MM.1S (cell line): Measurements from ENCODE around the gene CLASP1.
"Not testable (repeated sequence)": the region's sequence is repeated elsewhere in the genome, so short reads cannot be mapped to it uniquely, and the experiment has no call there.

ENCODE experiments used
- DNase-seq: peaks from one replicate; pipeline ENCODE4 v3.0.0-alpha.2; 2015
- H2AFZ ChIP-seq: fragments of 300-600 bp; sonication (generic); 2 replicates; pipeline ENCODE4 v1.6.0; 2016; ENCODE audit warnings: antibody characterized with exemption, low read length
- H3F3A ChIP-seq: fragments of 300-600 bp; sonication (generic); 2 replicates; pipeline ENCODE4 v1.6.1; 2016; ENCODE audit warnings: mild to moderate bottlenecking, antibody characterized with exemption, low read length, moderate library complexity, mixed read lengths; ENCODE audit not compliant: insufficient read depth
- H3K27ac ChIP-seq: fragments of 300-600 bp; sonication (generic); 2 replicates; pipeline ENCODE4 v1.5.1; 2016; ENCODE audit warnings: mild to moderate bottlenecking, low read length
- H3K27me3 ChIP-seq: fragments of 300-600 bp; sonication (generic); replicated peaks from 2 replicates; pipeline ENCODE4 v1.6.0; 2016; ENCODE audit warnings: low read length; ENCODE audit not compliant: insufficient read depth
- H3K36me3 ChIP-seq: fragments of 300-600 bp; sonication (generic); replicated peaks from 2 replicates; pipeline ENCODE4 v1.6.1; 2016; ENCODE audit warnings: mild to moderate bottlenecking, low read length, mixed read lengths; ENCODE audit not compliant: insufficient read depth
- H3K4me1 ChIP-seq: fragments of 300-600 bp; sonication (generic); 2 replicates; pipeline ENCODE4 v1.6.1; 2016; ENCODE audit warnings: low read length, mixed read lengths
- H3K4me2 ChIP-seq: fragments of 300-600 bp; sonication (generic); 2 replicates; pipeline ENCODE4 v1.6.0; 2016; ENCODE audit warnings: low read depth, low read length
- H3K4me3 ChIP-seq: fragments of 300-600 bp; sonication (generic); 2 replicates; pipeline ENCODE4 v1.5.1; 2016; ENCODE audit warnings: low read length, mixed read lengths
- H3K79me2 ChIP-seq: fragments of 300-600 bp; sonication (generic); 2 replicates; pipeline ENCODE4 v1.6.1; 2016; ENCODE audit warnings: mixed run types, low read length, mixed read lengths
- H3K9ac ChIP-seq: fragments of 300-600 bp; sonication (generic); 2 replicates; pipeline ENCODE4 v1.6.1; 2016; ENCODE audit warnings: low read length, mixed read lengths
- H3K9me2 ChIP-seq: fragments of 300-600 bp; sonication (generic); replicated peaks from 2 replicates; pipeline ENCODE4 v1.6.1; 2016; ENCODE audit warnings: mild to moderate bottlenecking, low read length, mixed read lengths; ENCODE audit not compliant: insufficient read depth
- H3K9me3 ChIP-seq: fragments of 300-600 bp; sonication (generic); replicated peaks from 2 replicates; pipeline ENCODE4 v1.6.1; 2016; ENCODE audit warnings: mild to moderate bottlenecking, low read length, mixed read lengths; ENCODE audit not compliant: insufficient read depth
- H4K20me1 ChIP-seq: fragments of 300-600 bp; sonication (generic); 2 replicates; pipeline ENCODE4 v1.6.1; 2016; ENCODE audit warnings: mild to moderate bottlenecking, low read length, moderate library complexity, mixed read lengths; ENCODE audit not compliant: insufficient read depth
- CTCF ChIP-seq: fragments of 300-600 bp; sonication (generic); IDR thresholded peaks from 2 replicates; pipeline ENCODE4 v1.5.1; 2016; ENCODE audit warnings: antibody characterized with exemption, low read length, mixed read lengths
- EZH2 ChIP-seq: fragments of 300-600 bp; sonication (generic); optimal IDR thresholded peaks from 2 replicates; pipeline ENCODE3; 2017; ENCODE audit warnings: low read depth, mild to moderate bottlenecking, antibody characterized with exemption, low read length, mixed read lengths
- EZH2phosphoT487 ChIP-seq: fragments of 300-600 bp; sonication (generic); IDR thresholded peaks from 2 replicates; pipeline ENCODE4 v1.6.1; 2018; ENCODE audit warnings: antibody characterized with exemption, low read length

Gene CLASP1

GRCh38 chr2:121319941-121320340, 329.3 kb downstream of the CLASP1 start:
- H4K20me1 ChIP-seq = no peaks in the 10 kb centered on the region
- no peaks in the 10 kb centered on the region for H3K36me3 ChIP-seq
- H3K9me3 ChIP-seq = no peaks in the 10 kb centered on the region
- no peak for DNase-seq
- H3K9ac ChIP-seq = no peak overlapping the region
- H3K9me2 ChIP-seq = no peaks in the 10 kb centered on the region
- no peak overlapping the region for H3K4me3 ChIP-seq
- no peaks in the 10 kb centered on the region for H3K4me1 ChIP-seq
- H3F3A ChIP-seq = no peaks in the 10 kb centered on the region
- no peaks in the 10 kb centered on the region for H3K79me2 ChIP-seq
- H3K27me3 ChIP-seq = no peaks in the 10 kb centered on the region
- no peak for TF ChIP-seq CTCF
- TF ChIP-seq EZH2 = no peak
- no peak for TF ChIP-seq EZH2phosphoT487
- no peak overlapping the region for H2AFZ ChIP-seq
- H3K4me2 ChIP-seq = no peak overlapping the region
- no peak overlapping the region for H3K27ac ChIP-seq

- no peak overlapping the region for H3K4me2 ChIP-seq
- no peaks in the 10 kb centered on the region for H3K79me2 ChIP-seq
- H3K9me3 ChIP-seq = no peaks in the 10 kb centered on the region
- H3K4me1 ChIP-seq = no peaks in the 10 kb centered on the region
- no peaks in the 10 kb centered on the region for H4K20me1 ChIP-seq
- no peak for TF ChIP-seq EZH2
- TF ChIP-seq EZH2phosphoT487 = no peak
- no peak for TF ChIP-seq CTCF
- no peaks in the 10 kb centered on the region for H3K27me3 ChIP-seq
- no peak overlapping the region for H3K4me3 ChIP-seq
- no peaks in the 10 kb centered on the region for H3K9me2 ChIP-seq
- no peaks in the 10 kb centered on the region for H3K36me3 ChIP-seq
- DNase-seq = no peak
- no peak overlapping the region for H2AFZ ChIP-seq
- H3F3A ChIP-seq = no peaks in the 10 kb centered on the region
- H3K9ac ChIP-seq = no peak overlapping the region
- H3K27ac ChIP-seq = no peak overlapping the region
Measured at GRCh38 chr2:121316986-121317385, 332.3 kb downstream of the CLASP1 start.

- H2AFZ ChIP-seq = not testable (repeated sequence)
Measured at GRCh38 chr2:121313701-121314100, 335.6 kb downstream of the CLASP1 start.

GRCh38 chr2:121309801-121310200, 339.5 kb downstream of the CLASP1 start:
- TF ChIP-seq EZH2phosphoT487 = no peak
- no peaks in the 10 kb centered on the region for H3K27me3 ChIP-seq
- H3K27ac ChIP-seq = no peak overlapping the region
- H2AFZ ChIP-seq = no peak overlapping the region
- no peak overlapping the region for H3K4me3 ChIP-seq
- H3K9me3 ChIP-seq = no peaks in the 10 kb centered on the region
- no peak for DNase-seq
- H3F3A ChIP-seq = no peaks in the 10 kb centered on the region
- H4K20me1 ChIP-seq = no peaks in the 10 kb centered on the region
- H3K36me3 ChIP-seq = no peaks in the 10 kb centered on the region
- no peak overlapping the region for H3K9ac ChIP-seq
- H3K9me2 ChIP-seq = 0 out of 2 replicates have a peak, but pooled peaks cover 3% of the 10 kb centered on the region
- H3K4me2 ChIP-seq = no peak overlapping the region
- H3K4me1 ChIP-seq = no peaks in the 10 kb centered on the region
- H3K79me2 ChIP-seq = no peaks in the 10 kb centered on the region

More at GRCh38 chr2:121313701-121314100, 335.6 kb downstream of the CLASP1 start:
- not testable (repeated sequence) for H3K9ac ChIP-seq, H3K27me3 ChIP-seq, H3K9me3 ChIP-seq, H3K27ac ChIP-seq, H3K36me3 ChIP-seq, H4K20me1 ChIP-seq, H3K79me2 ChIP-seq, H3K4me1 ChIP-seq, H3F3A ChIP-seq, H3K9me2 ChIP-seq, H3K4me2 ChIP-seq, H3K4me3 ChIP-seq, DNase-seq
